ENCODE data around the gene MLX.
"Not testable (repeated sequence)": the region's sequence is repeated elsewhere in the genome, so short reads cannot be mapped to it uniquely, and the experiment has no call there.

MLX gene

GRCh38 chr17:42538482-42538881, 28.4 kb upstream of the MLX start:
- H3K27ac ChIP-seq (ENCODE audit: low read depth, low read length), result no peak overlapping the region
- peaks cover under 1% of the 10 kb centered on the region; the same call in 1 of the 2 replicates for H3K27me3 ChIP-seq (ENCODE audit: control insufficient read depth, low read length)
- no peak overlapping the region for H3K4me2 ChIP-seq (ENCODE audit: low read length)
- H3F3A ChIP-seq (ENCODE audit: control insufficient read depth, insufficient read depth), result peaks cover 2% of the 10 kb centered on the region; the same call in 1 of the 2 replicates
- H4K20me1 ChIP-seq (ENCODE audit: control insufficient read depth, insufficient read depth, low read depth, low read length), result peaks cover 10% of the 10 kb centered on the region
- peaks cover 11% of the 10 kb centered on the region for H3K79me2 ChIP-seq (ENCODE audit: control insufficient read depth, low read length)
- H3K36me3 ChIP-seq (ENCODE audit: control insufficient read depth, low read length), result peaks cover 12% of the 10 kb centered on the region; the same call in 1 of the 2 replicates
- H3K9me2 ChIP-seq (replicated peaks; ENCODE audit: control insufficient read depth, low read length), result no peaks in the 10 kb centered on the region
- no peak for TF ChIP-seq EZH2phosphoT487 (IDR thresholded peaks at IDR 0.05; ENCODE audit: borderline replicate concordance, low read length)
- TF ChIP-seq CTCF (IDR thresholded peaks at IDR 0.05; ENCODE audit: low read depth, low read length, poor library complexity, severe bottlenecking), result no peak
- H3K4me1 ChIP-seq (ENCODE audit: control insufficient read depth, low read length), result peaks cover 20% of the 10 kb centered on the region
- no peak overlapping the region for H3K4me3 ChIP-seq (ENCODE audit: low read length)
- no peaks in the 10 kb centered on the region for H3K9me3 ChIP-seq (ENCODE audit: control insufficient read depth, insufficient read depth, low read length)

GRCh38 chr17:42540558-42540957, 26.3 kb upstream of the MLX start:
- H3K27ac ChIP-seq (ENCODE audit: low read depth, low read length); H3K4me3 ChIP-seq (ENCODE audit: low read length); H3F3A ChIP-seq (ENCODE audit: control insufficient read depth, insufficient read depth); H4K20me1 ChIP-seq (ENCODE audit: control insufficient read depth, insufficient read depth, low read depth, low read length); H3K4me2 ChIP-seq (ENCODE audit: low read length); H3K9me3 ChIP-seq (ENCODE audit: control insufficient read depth, insufficient read depth, low read length); H3K27me3 ChIP-seq (ENCODE audit: control insufficient read depth, low read length); H3K9me2 ChIP-seq (replicated peaks; ENCODE audit: control insufficient read depth, low read length): not testable (repeated sequence)
- peaks cover 11% of the 10 kb centered on the region for H3K79me2 ChIP-seq (ENCODE audit: control insufficient read depth, low read length)
- peaks cover 12% of the 10 kb centered on the region; the same call in 1 of the 2 replicates for H3K36me3 ChIP-seq (ENCODE audit: control insufficient read depth, low read length)
- H3K4me1 ChIP-seq (ENCODE audit: control insufficient read depth, low read length), result peaks cover 13% of the 10 kb centered on the region

- H3K36me3 ChIP-seq (ENCODE audit: control insufficient read depth, low read length), result peaks cover 12% of the 10 kb centered on the region; the same call in 1 of the 2 replicates
Observed at GRCh38 chr17:42541041-42541833, 25.7 kb upstream of the MLX start.

More at GRCh38 chr17:42541041-42541833, 25.7 kb upstream of the MLX start:
- Histone ChIP-seq H3F3A (ENCODE audit: control insufficient read depth, insufficient read depth) (no peaks in the 10 kb centered on the region), H3K27ac (ENCODE audit: low read depth, low read length) (no peak overlapping the region), H3K79me2 (ENCODE audit: control insufficient read depth, low read length) (peaks cover 11% of the 10 kb centered on the region), H3K9me2 (replicated peaks; ENCODE audit: control insufficient read depth, low read length) (no peaks in the 10 kb centered on the region), H3K4me2 (ENCODE audit: low read length) (no peak overlapping the region), H3K4me3 (ENCODE audit: low read length) (no peak overlapping the region), H3K9me3 (ENCODE audit: control insufficient read depth, insufficient read depth, low read length) (no peaks in the 10 kb centered on the region), H3K4me1 (ENCODE audit: control insufficient read depth, low read length) (peaks cover 10% of the 10 kb centered on the region), H3K27me3 (ENCODE audit: control insufficient read depth, low read length) (no peaks in the 10 kb centered on the region), H4K20me1 (ENCODE audit: control insufficient read depth, insufficient read depth, low read depth, low read length) (peaks cover 10% of the 10 kb centered on the region)
- TF ChIP-seq EZH2phosphoT487 (IDR thresholded peaks at IDR 0.05; ENCODE audit: borderline replicate concordance, low read length) (no peak), CTCF (IDR thresholded peaks at IDR 0.05; ENCODE audit: low read depth, low read length, poor library complexity, severe bottlenecking) (no peak)

All from DOHH2 (cell line).